Urinary bladder (tissue), 4 donors: Measurements from ENCODE around the gene KRTCAP3. TPM values are rescaled to one million over a fixed set of nuclear protein-coding genes. Genes with fewer than 3 reads are reported as not detected.
"Not testable (repeated sequence)": the region's sequence is repeated elsewhere in the genome, so short reads cannot be mapped to it uniquely, and the experiment has no call there.

ENCODE experiments used
- DNase-seq: peaks from one replicate; pipeline ENCODE4 v3.0.0-alpha.2; 2015; ENCODE audit errors: extremely low spot score
- H3K27ac ChIP-seq: one replicate; pipeline ENCODE4 v1.5.1; 2013; ENCODE audit warnings: low read depth, mild to moderate bottlenecking, moderate library complexity
- H3K36me3 ChIP-seq: one replicate; pipeline ENCODE4 v1.6.1; 2013; ENCODE audit warnings: mild to moderate bottlenecking, moderate library complexity; ENCODE audit not compliant: insufficient read depth
- H3K4me1 ChIP-seq: one replicate; pipeline ENCODE4 v1.6.1; 2013; ENCODE audit warnings: mild to moderate bottlenecking, moderate library complexity; ENCODE audit not compliant: insufficient read depth
- H3K4me3 ChIP-seq: one replicate; pipeline ENCODE4 v1.5.1; 2013; ENCODE audit warnings: low read depth, low read length
- WGBS: extraction: QIAGEN DNeasy Blood & Tissue Kit; methylation state at CpG from one replicate; pipeline ENCODE4 v1.1.7; 2013; 5-methylcytosine and 5-hydroxymethylcytosine counted together
- polyA plus RNA-seq: library from polyadenylated mRNA; stranded (reverse); fragments of 200-250 nt; gene quantifications from one replicate; pipeline ENCODE4 v1.2.3, GENCODE V29; 2013
- total RNA-seq: library from RNA; depleted of rRNA; stranded (reverse); fragments of >200 nt; gene quantifications from one replicate; pipeline ENCODE4 v1.2.3, GENCODE V29; 2014
- donor health status: healthy with polysubstance abuse.
- donor health status: healthy.

Gene KRTCAP3
- total and polyA plus RNA-seq, 2 donors = 2.5 to 12.7 TPM

- Histone ChIP-seq H3K27ac (no peak overlapping the region), H3K36me3 (no peaks in the 10 kb centered on the region), H3K4me3 (no peak overlapping the region), H3K4me1 (no peaks in the 10 kb centered on the region)
- WGBS = 95% methylated on average over 3 of the region's 3 CpGs
- no peak for DNase-seq
These were observed 19.2 kb upstream of the KRTCAP3 start for GRCh38 chr2:27422958-27423357.

DNA sequence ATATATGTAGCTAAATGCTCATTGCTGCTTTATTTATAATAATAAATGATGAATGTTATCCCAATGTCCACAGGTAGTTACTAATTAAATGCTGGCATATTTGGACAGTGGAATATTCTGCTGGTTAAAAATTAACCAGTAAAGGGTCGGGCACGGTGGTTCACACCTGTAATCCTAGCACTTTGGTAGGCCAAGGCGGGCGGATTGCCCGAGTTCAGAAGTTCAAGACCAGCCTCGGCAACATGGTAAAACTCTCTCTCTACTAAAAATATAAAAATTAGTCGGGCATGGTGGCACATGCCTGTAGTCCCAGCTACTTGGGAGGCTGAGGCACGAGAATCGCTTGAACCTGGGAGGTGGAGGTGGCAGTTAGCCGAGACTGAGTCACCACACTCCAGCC lies 17.1 kb upstream of the KRTCAP3 start:
- not testable (repeated sequence) for H3K27ac ChIP-seq, H3K4me1 ChIP-seq, H3K4me3 ChIP-seq, DNase-seq, H3K36me3 ChIP-seq
- 94% methylated on average over 10 of the region's 10 CpGs for WGBS

DNA sequence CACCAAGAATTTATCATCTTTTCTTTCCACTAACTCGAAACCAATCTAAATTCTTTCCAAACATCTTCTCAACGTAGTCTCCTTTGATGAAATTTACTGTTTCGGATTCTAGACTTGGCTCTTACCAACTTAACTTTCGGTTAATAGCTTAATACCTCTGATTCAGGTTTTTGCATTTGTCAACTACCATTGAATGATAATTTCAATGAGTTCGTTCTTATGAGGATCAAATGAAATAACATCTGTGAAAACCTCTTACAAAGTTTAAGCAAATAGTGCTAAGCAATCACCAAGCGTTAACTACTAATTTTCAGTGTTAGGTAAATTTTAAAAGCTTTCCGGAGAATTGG lies 14.3 kb upstream of the KRTCAP3 start:
- Histone ChIP-seq H3K27ac (peak overlapping the region; percentile 99), H3K4me3 (peak overlapping the region; percentile 98), H3K4me1 (peaks cover 2% of the 10 kb centered on the region), H3K36me3 (no peaks in the 10 kb centered on the region)
- DNase-seq = no peak
- 7% methylated on average over 7 of the region's 7 CpGs for whole genome bisulfite sequencing

DNA sequence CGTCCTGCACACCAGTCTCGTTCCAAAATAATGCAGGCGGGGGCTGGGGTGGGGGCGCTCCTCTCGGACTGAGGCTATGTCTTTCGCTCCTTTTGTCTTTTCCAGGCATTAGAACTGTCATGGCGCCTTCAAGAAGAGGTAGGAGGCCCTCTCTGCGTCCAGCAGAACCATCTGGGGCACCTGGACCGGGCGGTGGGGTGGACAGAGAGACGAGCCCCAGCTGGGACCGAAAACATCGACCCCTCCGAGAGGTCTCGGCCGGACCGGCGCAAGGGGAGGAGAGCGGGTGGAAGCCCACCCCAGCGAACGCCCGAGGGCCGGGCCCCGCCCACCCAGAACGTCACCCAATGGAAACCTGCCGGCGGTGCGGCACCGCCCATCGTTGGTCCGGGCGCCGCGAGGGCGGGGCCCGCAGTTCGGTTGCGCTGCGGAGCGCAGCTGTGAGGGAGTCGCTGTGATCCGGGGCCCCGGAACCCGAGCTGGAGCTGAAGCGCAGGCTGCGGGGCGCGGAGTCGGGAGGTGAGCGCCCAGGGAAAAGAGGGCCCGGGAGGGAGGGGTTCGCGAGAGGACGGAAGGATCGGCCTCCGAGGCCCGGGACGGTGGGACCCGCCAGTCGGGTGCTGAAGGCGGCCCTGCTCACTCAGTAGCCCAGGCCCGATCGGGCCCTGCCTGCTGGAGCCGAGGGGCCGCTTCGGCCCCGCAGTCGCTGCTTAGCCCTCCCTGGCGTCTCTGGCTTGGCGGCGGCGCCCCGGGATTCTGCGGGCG lies 13.8 kb upstream of the KRTCAP3 start, which contains the start of gene NRBP1:
Gene NRBP1 (plus strand): TSS at position 419 of the 765 bp plus-strand sequence. CDS start 4,643 bp downstream, outside the sequence.
- WGBS = under 1% methylated on average over 75 of the region's 75 CpGs
- Histone ChIP-seq H3K36me3 (no peaks in the 10 kb centered on the region), H3K4me1 (peaks cover 2% of the 10 kb centered on the region), H3K4me3 (peak within 1 kb of the TSS; percentile 98), H3K27ac (peak within 1 kb of the TSS; percentile 99)
- DNase-seq = peak; percentile 83

- no peak for DNase-seq
- Histone ChIP-seq H3K4me3 (peak overlapping the region; percentile 98), H3K4me1 (peaks cover 2% of the 10 kb centered on the region), H3K27ac (peak overlapping the region; percentile 99), H3K36me3 (peaks cover 4% of the 10 kb centered on the region)
- under 1% methylated on average over 51 of the region's 51 CpGs for WGBS
These were observed 13.1 kb upstream of the KRTCAP3 start for GRCh38 chr2:27428978-27429541.

DNA sequence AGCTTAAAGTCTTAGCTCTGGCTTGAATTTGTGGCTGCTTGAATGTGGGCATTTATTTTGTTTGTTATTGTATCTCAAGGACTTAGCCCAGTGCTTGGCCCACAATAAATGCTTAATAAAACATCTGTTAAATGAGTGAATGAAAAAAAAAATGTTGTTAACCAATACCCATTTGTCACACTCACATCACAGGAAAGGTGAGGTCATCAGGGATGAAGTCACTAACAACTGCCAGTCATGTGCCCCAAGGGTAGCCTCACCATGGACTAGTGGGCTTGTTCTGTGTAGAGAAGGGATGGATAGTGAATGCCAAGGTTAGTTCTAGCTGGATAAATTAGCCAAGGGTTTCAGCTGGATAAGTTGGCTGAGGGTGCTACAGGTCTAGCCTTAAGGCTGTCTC lies 10.8 kb upstream of the KRTCAP3 start:
- Histone ChIP-seq H3K27ac (no peak overlapping the region), H3K36me3 (peaks cover 8% of the 10 kb centered on the region), H3K4me1 (peaks cover 2% of the 10 kb centered on the region), H3K4me3 (no peak overlapping the region)
- no peak for DNase-seq

GRCh38 chr2:27435628-27436027 lies 6.6 kb upstream of the KRTCAP3 start:
- DNase-seq = no peak
- Histone ChIP-seq H3K4me1 (no peaks in the 10 kb centered on the region), H3K27ac (no peak overlapping the region), H3K36me3 (peaks cover 11% of the 10 kb centered on the region), H3K4me3 (no peak overlapping the region)
- WGBS = 89% methylated on average over 6 of the region's 6 CpGs

- no peak overlapping the region for H3K27ac ChIP-seq
- H3K4me1 ChIP-seq = no peaks in the 10 kb centered on the region
- WGBS = 75% methylated on average over 10 of the region's 10 CpGs
- H3K4me3 ChIP-seq = no peak overlapping the region
- peaks cover 10% of the 10 kb centered on the region for H3K36me3 ChIP-seq
- no peak for DNase-seq
These were observed 805 bp upstream of the KRTCAP3 start for GRCh38 chr2:27441226-27441926.

DNA sequence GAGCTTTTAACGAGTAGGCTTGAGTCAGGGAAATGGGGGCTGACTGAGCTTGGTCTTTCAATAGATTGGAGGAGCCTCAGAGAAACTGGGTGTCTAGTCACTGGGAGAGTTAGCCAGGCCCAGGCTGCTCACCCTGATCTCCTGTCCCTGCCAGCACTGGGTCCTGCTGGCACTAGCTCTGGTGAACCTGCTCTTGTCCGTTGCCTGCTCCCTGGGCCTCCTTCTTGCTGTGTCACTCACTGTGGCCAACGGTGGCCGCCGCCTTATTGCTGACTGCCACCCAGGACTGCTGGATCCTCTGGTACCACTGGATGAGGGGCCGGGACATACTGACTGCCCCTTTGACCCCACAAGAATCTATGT lies 720 bp downstream of the KRTCAP3 start:
- no peaks in the 10 kb centered on the region for H3K4me1 ChIP-seq
- H3K4me3 ChIP-seq = no peak overlapping the region
- WGBS = 77% methylated on average over 6 of the region's 6 CpGs
- H3K36me3 ChIP-seq = peaks cover 10% of the 10 kb centered on the region
- no peak overlapping the region for H3K27ac ChIP-seq
- no peak for DNase-seq

DNA sequence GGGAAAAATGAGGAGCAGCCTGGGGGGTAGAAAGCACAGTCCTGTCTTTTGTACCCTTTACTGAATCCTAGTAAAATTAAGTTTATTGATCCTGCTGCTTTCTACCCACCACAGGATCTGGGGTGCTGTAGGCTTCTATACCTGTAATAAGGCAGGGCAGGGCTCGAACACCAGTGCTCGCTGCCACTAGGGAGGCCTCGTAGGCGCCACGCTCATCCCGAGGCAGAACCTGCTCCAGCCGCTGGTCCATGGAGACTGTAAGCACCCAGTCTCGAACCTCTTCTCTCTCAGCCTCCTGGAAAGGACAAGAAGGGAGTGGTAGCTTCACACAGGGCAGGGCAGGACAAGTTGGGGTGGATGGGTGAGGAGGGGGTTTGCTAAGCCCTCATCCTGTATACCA lies 3.0 kb downstream of the KRTCAP3 start:
- Histone ChIP-seq H3K4me3 (no peak overlapping the region), H3K27ac (no peak overlapping the region), H3K36me3 (peaks cover 7% of the 10 kb centered on the region), H3K4me1 (no peaks in the 10 kb centered on the region)
- WGBS = 94% methylated on average over 8 of the region's 8 CpGs
- no peak for DNase-seq

GRCh38 chr2:27445615-27446014 lies 3.4 kb downstream of the KRTCAP3 start:
- peaks cover 7% of the 10 kb centered on the region for H3K36me3 ChIP-seq
- no peak overlapping the region for H3K4me3 ChIP-seq
- no peak for DNase-seq
- peak overlapping the region; percentile 74 for H3K27ac ChIP-seq
- no peaks in the 10 kb centered on the region for H3K4me1 ChIP-seq
- 94% methylated on average over 8 of the region's 8 CpGs for WGBS

- DNase-seq = no peak
- 83% methylated on average over 3 of the region's 3 CpGs for WGBS
- no peak overlapping the region for H3K4me3 ChIP-seq
- H3K27ac ChIP-seq = no peak overlapping the region
- peaks cover 4% of the 10 kb centered on the region for H3K36me3 ChIP-seq
- no peaks in the 10 kb centered on the region for H3K4me1 ChIP-seq
These were observed 3.9 kb downstream of the KRTCAP3 start for GRCh38 chr2:27446057-27446456.

DNA sequence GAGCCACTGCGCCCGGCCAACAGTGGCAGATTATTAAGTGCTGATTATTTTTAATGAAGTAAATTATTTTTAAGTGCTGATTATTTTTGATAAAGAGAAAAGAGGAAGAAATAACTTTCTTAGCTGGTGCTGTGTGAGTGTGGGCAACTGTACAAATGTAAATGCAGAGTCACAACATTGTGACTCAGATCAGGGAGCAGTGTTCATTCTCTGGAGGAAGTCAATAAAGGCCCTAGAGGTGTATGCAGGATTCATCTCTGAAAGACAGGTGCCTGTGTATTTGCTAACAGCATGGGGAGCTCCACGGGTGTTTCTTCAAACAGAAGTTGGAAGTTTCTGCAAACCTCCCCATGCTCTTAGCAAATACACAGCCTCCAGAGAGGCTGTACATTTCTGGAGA lies 6.2 kb downstream of the KRTCAP3 start:
- no peaks in the 10 kb centered on the region for H3K36me3 ChIP-seq
- DNase-seq = no peak
- H3K4me1 ChIP-seq = no peaks in the 10 kb centered on the region
- no peak overlapping the region for H3K4me3 ChIP-seq
- WGBS = 90% methylated on average over 3 of the region's 3 CpGs
- no peak overlapping the region for H3K27ac ChIP-seq

- DNase-seq = no peak
- Histone ChIP-seq H3K36me3 (no peaks in the 10 kb centered on the region), H3K4me1 (no peaks in the 10 kb centered on the region), H3K27ac (no peak overlapping the region), H3K4me3 (no peak overlapping the region)
- 88% methylated on average over 1 of the region's 1 CpG for WGBS
These were observed 8.9 kb downstream of the KRTCAP3 start for GRCh38 chr2:27451095-27451494.
